Heart left ventricle (tissue), 16 donors: ENCODE measurements around the gene C1orf167. TPM values are rescaled to one million over a fixed set of nuclear protein-coding genes. Genes with fewer than 3 reads are reported as not detected.
"Not testable (repeated sequence)": the region's sequence is repeated elsewhere in the genome, so short reads cannot be mapped to it uniquely, and the experiment has no call there.

Experiments used
- ATAC-seq, 4 donors: fragments of 200-7000 bp; cut with Tn5 transposase; one replicate each; pipeline ENCODE4 v1.9.1; 2020 to 2022; ENCODE audit warnings: moderate library complexity in 4 of 4, mild to moderate bottlenecking in 3 of 4, moderate number of reproducible peaks in 1 of 4
- DNase-seq, 5 donors: peaks; one replicate each; pipeline ENCODE4 v3.0.0-alpha.2; 2020
- H3K27ac ChIP-seq, 12 donors: fragments of 200-600 bp; sonication (generic) in 4 of 12; one replicate each; pipeline versions ENCODE4 v1.5.0 to v1.8.0; 2016 to 2022; ENCODE audit warnings: mild to moderate bottlenecking in 2 of 12
- H3K27me3 ChIP-seq, 9 donors: fragments of 200-600 bp; sonication (generic) in 2 of 9; one replicate each; pipeline versions ENCODE4 v1.5.1 to v1.8.0; 2016 to 2022; ENCODE audit warnings: mild to moderate bottlenecking in 3 of 9
- H3K36me3 ChIP-seq, 9 donors: fragments of 200-600 bp; sonication (generic) in 2 of 9; one replicate each; pipeline versions ENCODE4 v1.5.0 to v1.8.0; 2018 to 2022; ENCODE audit warnings: mild to moderate bottlenecking in 2 of 9
- H3K4me1 ChIP-seq, 12 donors: fragments of 200-600 bp; sonication (generic) in 4 of 12; one replicate each; pipeline versions ENCODE4 v1.5.0 to v1.8.0; 2016 to 2022; ENCODE audit warnings: mild to moderate bottlenecking in 3 of 12
- H3K4me3 ChIP-seq, 12 donors: fragments of 200-600 bp; sonication (generic) in 4 of 12; one replicate each; pipeline versions ENCODE4 v1.5.0 to v1.8.0; 2017 to 2022; ENCODE audit warnings: mild to moderate bottlenecking in 9 of 12, moderate library complexity in 4 of 12
- H3K9me3 ChIP-seq, 12 donors: fragments of 200-600 bp; sonication (generic) in 4 of 12; one replicate each; pipeline versions ENCODE4 v1.5.0 to v1.8.0; 2016 to 2022; ENCODE audit warnings: mild to moderate bottlenecking in 1 of 12
- CTCF ChIP-seq, 12 donors: fragments of 200-600 bp; sonication (generic) in 4 of 12; IDR thresholded peaks; one replicate each; pipeline versions ENCODE4 v1.5.0 to v1.8.0; 2018 to 2022; ENCODE audit warnings: antibody characterized with exemption in 12 of 12, mild to moderate bottlenecking in 5 of 12
- POLR2A ChIP-seq, 2 donors: fragments of 450-650 bp; IDR thresholded peaks; one replicate each; pipeline ENCODE4 v1.6.1; 2017; ENCODE audit warnings: antibody characterized with exemption in 2 of 2, mild to moderate bottlenecking in 2 of 2, moderate library complexity in 2 of 2
- WGBS, 4 donors: extraction: QIAGEN DNeasy Blood & Tissue Kit in 2 of 4; methylation state at CpG; one replicate each; pipeline versions ENCODE4 v1.1.5 to v1.1.7; 2013 to 2018; 5-methylcytosine and 5-hydroxymethylcytosine counted together
- intact Hi-C, 10 donors: fragments of 100-400 bp; cut with DNase I; formaldehyde crosslinking; loops; one replicate each; pipeline versions ENCODE4 v1.11.1 to v1.14.2; 2022
- polyA plus RNA-seq, 2 donors: library from polyadenylated mRNA; stranded (reverse); fragments of 200-250 nt; gene quantifications; one replicate each; pipeline ENCODE4 v1.2.3, GENCODE V29; 2013
- total RNA-seq, 9 donors: library from RNA; depleted of rRNA in 2 of 9; stranded (reverse); fragments of >200 nt in 2 of 9; fragmentation: NEBNext Ultra II Directional in 3 of 9; extraction: Animal tissue kit (Norgen Biotek cat#: 25700) in 3 of 9; gene quantifications; one replicate each; pipeline versions ENCODE4 v1.1.0 to v1.2.4, GENCODE V29; 2016 to 2023
- donor health status: ischemic (EF 13 %, LVEDD 7.1; RV severe dilation, severe dysfunction).
- donor health status: healthy with polysubstance abuse.
- donor health status: DM: no; HTN: yes; CAD: no.
- donor health status: DM: no; HTN: no; CAD: no.
- donor health status: ischemic (EF 25% LVEDD 6.9; RV normal size, moderate dysfunction).
- donor health status: ischemic (EF 25% LVEDD 5.7; RV mildly dilated, moderate dysfunction).
- donor health status: healthy.
- donor health status: DM: yes; HTN: yes; CAD: no.
- donor health status: ischemic (EF 35%, LVEDD 5.7; RV mildly dilated, moderate dysfunction).
- donor health status: nonischemic (EF 11% LVEDD 7.7; RV severe dilation, severe dysfunction).
- donor health status: DM: yes; HTN: yes; CAD: no.
- donor health status: PGD.
- donor health status: ischemic (EF 29% LVEDD 5.4; RV normal size, mild dysfunction).
- donor health status: nonischemic (EF 23%, LVEDD 6.1; RV moderate dilation, normal function).

The C1orf167 gene
- total and polyA plus RNA-seq, 11 donors: 1.5 to 7.6 (median 3.8) TPM

DNA sequence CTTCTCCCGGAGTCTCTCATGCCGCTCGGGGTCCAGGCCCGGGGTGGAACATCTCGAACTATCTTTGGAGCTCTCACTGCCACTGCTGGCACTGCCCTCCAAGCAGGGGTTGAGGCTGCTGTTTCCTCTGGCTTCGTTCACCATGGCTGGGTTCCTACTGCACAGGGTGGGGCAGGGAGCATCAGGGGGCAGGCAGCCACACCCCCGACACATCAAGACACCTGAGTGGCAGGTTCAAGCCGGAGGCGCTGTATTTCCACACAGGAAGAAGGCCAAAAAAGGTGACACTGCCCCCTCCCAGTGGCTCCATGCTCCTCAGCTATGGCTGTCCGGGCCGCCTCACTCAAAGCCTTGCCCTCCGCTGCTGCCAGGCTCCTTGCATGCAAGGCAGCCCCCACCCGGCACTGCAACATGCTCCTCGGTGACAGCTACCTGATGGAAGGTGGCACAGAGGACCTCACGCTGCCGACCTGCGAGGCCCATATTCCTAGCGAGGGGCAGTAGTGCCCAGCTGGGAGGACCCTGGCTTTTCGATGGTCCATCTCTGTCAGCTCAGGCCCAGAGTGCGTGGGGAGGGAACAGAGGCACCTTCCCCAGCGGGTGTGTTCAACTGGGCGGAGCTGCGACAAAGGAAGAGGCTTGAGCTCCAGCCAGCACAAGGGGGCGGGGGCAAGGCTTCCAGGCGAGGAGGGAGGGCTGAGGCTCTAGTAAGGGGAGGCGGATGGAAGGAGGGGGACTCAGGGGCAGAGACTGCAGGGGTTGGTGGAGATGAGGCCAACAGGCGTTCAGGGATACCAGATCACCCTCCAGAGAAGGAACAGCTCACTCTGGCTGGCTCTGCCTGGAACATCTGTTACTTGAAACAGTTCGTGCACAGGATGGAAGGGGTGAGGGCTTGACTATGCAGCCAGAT lies 41.2 kb downstream of the C1orf167 start:
- peaks cover 0 to 47% (median 38%) of the 10 kb centered on the region in 9 donors for H3K36me3 ChIP-seq
- H3K4me1 ChIP-seq: peaks cover 14 to 83% (median 55%) of the 10 kb centered on the region in 12 donors
- no peaks in the 10 kb centered on the region for H3K27me3 ChIP-seq
- WGBS, 4 donors: 0 to 4% (median 1%) methylated on average over 19 to 28 of the region's 28 CpGs
- DNase-seq: peak; percentile 95 to 98 (median 97)
- peak; percentile 62 to 75 (median 68) for ATAC-seq
- peak overlapping the region; percentile 97 to 100 (median 99) for H3K27ac ChIP-seq
- peak overlapping the region; percentile 44 to 98 (median 82) for H3K4me3 ChIP-seq
- intact Hi-C loops: loop anchor here in 6 of 10 donors (1.0 to 10.0 kb wide), 6 partner anchors 16 to 528 kb away; partner anchors contain the start of genes AGTRAP (in 5 of the 6) and UBIAD1 (in 1 of the 6)
- TF ChIP-seq CTCF (IDR thresholded peaks at IDR 0.05) (peak in 1 of 12 donors; percentile 17), POLR2A (IDR thresholded peaks at IDR 0.05) (peak in 1 of 2 donors; percentile 87)
- H3K9me3 ChIP-seq: no peaks in the 10 kb centered on the region

DNA sequence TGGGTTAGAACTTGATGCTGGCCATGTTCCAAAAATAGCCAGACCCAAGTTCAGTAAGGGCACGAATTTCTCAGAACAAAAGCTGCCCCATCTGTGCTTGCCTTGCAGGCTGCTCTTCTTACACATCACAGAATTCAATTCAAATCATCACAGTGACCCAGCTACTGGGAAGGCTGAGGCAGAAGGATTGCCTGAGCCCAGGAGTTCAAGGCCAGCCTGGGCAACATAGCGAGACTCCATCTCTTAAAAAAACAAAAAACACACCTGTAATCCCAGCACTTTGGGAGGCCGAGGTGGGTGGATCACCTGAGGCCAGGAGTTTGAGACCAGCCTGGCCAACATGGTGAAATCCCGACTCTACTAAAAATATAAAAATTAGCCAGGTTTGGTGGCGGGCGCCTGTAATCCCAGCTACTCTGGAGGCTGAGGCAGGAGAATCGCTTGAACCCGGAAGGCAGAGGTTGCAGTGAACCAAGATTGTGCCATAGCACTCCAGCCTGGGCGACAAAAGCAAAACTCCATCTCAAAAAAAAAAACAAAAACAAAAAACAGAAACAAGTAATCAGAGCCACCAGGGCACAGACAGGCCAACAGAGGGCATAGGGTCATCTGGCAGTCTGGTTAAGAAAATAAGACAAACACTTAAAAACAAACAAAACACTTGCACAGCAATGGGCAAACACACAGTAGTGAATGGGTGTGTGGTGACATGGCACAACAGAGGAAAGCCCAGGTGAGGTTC lies 42.1 kb downstream of the C1orf167 start:
- not testable (repeated sequence) for ATAC-seq, H3K27me3 ChIP-seq, H3K9me3 ChIP-seq, DNase-seq
- 63 to 69% (median 68%) methylated on average over 9 of the region's 9 CpGs for WGBS, 4 donors
- peak overlapping the region in 11 of 12 donors; percentile 63 to 98 (median 82) for H3K4me3 ChIP-seq
- peaks cover 14 to 83% (median 60%) of the 10 kb centered on the region in 12 donors for H3K4me1 ChIP-seq
- peaks cover 0 to 47% (median 38%) of the 10 kb centered on the region in 9 donors for H3K36me3 ChIP-seq
- H3K27ac ChIP-seq: peak overlapping the region; percentile 97 to 100 (median 99)
- intact Hi-C loops: loop anchor here in 8 of 10 donors (1.0 to 10.0 kb wide), 8 partner anchors 13 to 529 kb away; partner anchors contain the start of genes AGTRAP (in 5 of the 8) and UBIAD1 (in 1 of the 8)

- H3K4me1 ChIP-seq: peaks cover 14 to 87% (median 62%) of the 10 kb centered on the region in 12 donors
- intact Hi-C loops: loop anchor here in 9 of 10 donors (1.0 to 10.0 kb wide), 5 partner anchors 14 to 530 kb away; partner anchors contain the start of genes AGTRAP (in 8 of the 9) and UBIAD1 (in 1 of the 9)
- TF ChIP-seq CTCF (IDR thresholded peaks at IDR 0.05) (no peak), POLR2A (IDR thresholded peaks at IDR 0.05) (no peak)
- 2 to 3% (median 3%) methylated on average over 13 to 17 of the region's 17 CpGs for WGBS, 4 donors
- peak overlapping the region; percentile 97 to 100 (median 99) for H3K27ac ChIP-seq
- H3K36me3 ChIP-seq: peaks cover 0 to 48% (median 38%) of the 10 kb centered on the region in 9 donors
- H3K4me3 ChIP-seq: peak overlapping the region; percentile 63 to 98 (median 82)
- H3K9me3 ChIP-seq: no peaks in the 10 kb centered on the region
- ATAC-seq (peak in 3 of 4 donors; percentile 0 to 13 (median 0)), DNase-seq (peak in 4 of 5 donors; percentile 69 to 80 (median 76))
- no peaks in the 10 kb centered on the region for H3K27me3 ChIP-seq
These were observed 42.9 kb downstream of the C1orf167 start for GRCh38 chr1:11804666-11805421.
